GM12864 (cell line): ENCODE results near the gene CCDC30.
"Not testable (repeated sequence)": the region's sequence is repeated elsewhere in the genome, so short reads cannot be mapped to it uniquely, and the experiment has no call there.

Experiments used
- DNase-seq: peaks from one replicate; pipeline ENCODE4 v3.0.0-alpha.2; 2011; ENCODE audit warnings: low read depth
- H3K4me3 ChIP-seq: 2 replicates; pipeline ENCODE4 v1.5.1; 2011; ENCODE audit warnings: mild to moderate bottlenecking, low read depth, low read length, control low read depth
- CTCF ChIP-seq: IDR thresholded peaks from 2 replicates; pipeline ENCODE4 v1.5.1; 2011; ENCODE audit warnings: low read depth, mild to moderate bottlenecking, moderate library complexity, low read length, control low read depth, inconsistent platforms; ENCODE audit errors: missing control alignments

The CCDC30 gene

GRCh38 chr1:42587753-42588152 is 124.7 kb downstream of the CCDC30 start:
- no peak for TF ChIP-seq CTCF

GRCh38 chr1:42592811-42593210 is 129.7 kb downstream of the CCDC30 start:
- no peak for TF ChIP-seq CTCF
- H3K4me3 ChIP-seq, result no peak overlapping the region
- DNase-seq, result no peak

More at GRCh38 chr1:42587753-42588152, 124.7 kb downstream of the CCDC30 start:
- DNase-seq, result no peak
- H3K4me3 ChIP-seq, result no peak overlapping the region

- no peak overlapping the region for H3K4me3 ChIP-seq
- TF ChIP-seq CTCF, result no peak
- no peak for DNase-seq
These were observed 130.5 kb downstream of the CCDC30 start for GRCh38 chr1:42593486-42594100.

- no peak for TF ChIP-seq CTCF
- no peak overlapping the region for H3K4me3 ChIP-seq
- DNase-seq, result no peak
These were observed 138.4 kb downstream of the CCDC30 start for GRCh38 chr1:42601472-42601871.

- TF ChIP-seq CTCF, result no peak
- no peak for DNase-seq
- H3K4me3 ChIP-seq, result no peak overlapping the region
These were observed 150.7 kb downstream of the CCDC30 start for GRCh38 chr1:42613803-42614131.

- no peak overlapping the region for H3K4me3 ChIP-seq
- no peak for DNase-seq
- no peak for TF ChIP-seq CTCF
These were observed 155.8 kb downstream of the CCDC30 start for GRCh38 chr1:42618866-42619265.

- DNase-seq, result no peak
- no peak overlapping the region for H3K4me3 ChIP-seq
- no peak for TF ChIP-seq CTCF
These were observed 157.2 kb downstream of the CCDC30 start for GRCh38 chr1:42620307-42620706.

- DNase-seq, H3K4me3 ChIP-seq: not testable (repeated sequence)
These were observed 158.1 kb downstream of the CCDC30 start for GRCh38 chr1:42621180-42621579.

- DNase-seq, H3K4me3 ChIP-seq: not testable (repeated sequence)
These were observed 164.1 kb downstream of the CCDC30 start for GRCh38 chr1:42627205-42627604.
